ENCODE measurements around the gene UGT8. TPM values are rescaled to one million over a fixed set of nuclear protein-coding genes. Genes with fewer than 3 reads are reported as not detected.
"Not testable (repeated sequence)": the region's sequence is repeated elsewhere in the genome, so short reads cannot be mapped to it uniquely, and the experiment has no call there.

UGT8 gene, protein sequence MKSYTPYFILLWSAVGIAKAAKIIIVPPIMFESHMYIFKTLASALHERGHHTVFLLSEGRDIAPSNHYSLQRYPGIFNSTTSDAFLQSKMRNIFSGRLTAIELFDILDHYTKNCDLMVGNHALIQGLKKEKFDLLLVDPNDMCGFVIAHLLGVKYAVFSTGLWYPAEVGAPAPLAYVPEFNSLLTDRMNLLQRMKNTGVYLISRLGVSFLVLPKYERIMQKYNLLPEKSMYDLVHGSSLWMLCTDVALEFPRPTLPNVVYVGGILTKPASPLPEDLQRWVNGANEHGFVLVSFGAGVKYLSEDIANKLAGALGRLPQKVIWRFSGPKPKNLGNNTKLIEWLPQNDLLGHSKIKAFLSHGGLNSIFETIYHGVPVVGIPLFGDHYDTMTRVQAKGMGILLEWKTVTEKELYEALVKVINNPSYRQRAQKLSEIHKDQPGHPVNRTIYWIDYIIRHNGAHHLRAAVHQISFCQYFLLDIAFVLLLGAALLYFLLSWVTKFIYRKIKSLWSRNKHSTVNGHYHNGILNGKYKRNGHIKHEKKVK
- 0.13 TPM for total RNA-seq
- long read RNA-seq = 0 reads

DNA sequence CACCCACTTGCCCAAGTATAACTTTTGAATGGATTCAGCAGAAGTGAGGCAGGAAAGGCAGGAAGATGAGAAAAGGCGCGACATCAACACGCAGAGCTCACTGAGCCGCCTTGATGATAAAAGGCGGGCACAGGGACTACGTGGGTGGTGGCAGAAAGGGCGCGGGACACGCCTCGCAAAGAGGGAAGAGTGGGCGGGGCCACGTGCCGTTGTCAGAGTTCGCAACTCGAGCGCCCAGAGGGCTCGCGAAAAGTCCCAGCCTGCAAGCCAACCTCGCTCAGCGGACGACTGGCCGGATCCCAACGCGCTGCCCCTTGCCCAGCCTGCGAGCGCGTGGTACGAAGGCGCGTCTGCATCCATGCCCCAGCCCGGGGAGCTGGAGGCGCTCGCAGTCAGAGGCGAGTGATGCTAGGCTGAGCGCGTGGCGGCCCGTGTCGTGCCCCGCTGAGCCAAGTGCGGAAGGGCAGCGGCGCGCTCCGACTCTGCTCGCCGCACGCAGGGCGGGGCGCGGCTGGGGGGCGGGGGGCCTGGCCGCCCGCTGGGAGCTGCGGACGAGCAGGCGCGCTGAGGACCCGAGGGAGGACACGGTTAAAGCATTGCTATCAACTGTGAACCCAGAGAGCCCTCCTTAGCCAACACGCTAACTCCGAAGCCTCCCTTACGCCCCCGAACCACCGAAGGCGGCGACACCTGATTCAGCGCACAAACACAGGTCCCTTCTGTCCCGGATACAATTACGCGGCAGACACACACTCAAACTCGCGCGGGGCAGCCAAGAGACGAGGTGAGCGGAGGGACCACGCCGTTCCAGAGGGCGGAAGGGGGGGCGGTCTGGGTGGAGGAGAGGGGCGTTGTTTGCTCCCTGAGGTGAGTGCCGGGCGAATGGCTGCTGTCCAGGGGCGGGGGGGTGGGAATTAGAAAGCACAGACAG, at the start of gene UGT8:
Gene UGT8 (plus strand): TSS at position 617 of the 931 bp plus-strand sequence. CDS start 24,074 bp downstream, outside the sequence.
- DNase-seq (ENCODE audit: low spot score) = no peak

DNA sequence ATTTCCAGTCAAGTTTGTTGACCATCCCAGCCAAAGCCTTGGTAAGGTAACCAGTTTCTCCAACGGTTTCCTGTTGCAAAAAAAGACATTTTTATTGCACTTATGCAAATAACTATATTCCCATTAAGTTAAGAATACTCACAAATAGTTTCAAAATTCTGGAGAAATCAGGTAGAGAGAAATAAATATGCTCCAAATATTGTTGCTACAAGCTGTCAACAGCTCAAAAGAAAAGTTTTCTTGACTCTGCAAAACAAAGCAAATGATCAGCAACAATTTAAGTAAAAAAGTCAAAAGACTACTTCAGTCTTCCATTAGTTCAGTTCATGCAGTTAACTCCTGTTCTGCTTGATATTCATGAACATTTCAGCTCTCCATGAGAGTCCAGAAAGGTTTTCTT, 49.0 kb upstream of the UGT8 start:
- DNase-seq (ENCODE audit: low spot score) = no peak

DNA sequence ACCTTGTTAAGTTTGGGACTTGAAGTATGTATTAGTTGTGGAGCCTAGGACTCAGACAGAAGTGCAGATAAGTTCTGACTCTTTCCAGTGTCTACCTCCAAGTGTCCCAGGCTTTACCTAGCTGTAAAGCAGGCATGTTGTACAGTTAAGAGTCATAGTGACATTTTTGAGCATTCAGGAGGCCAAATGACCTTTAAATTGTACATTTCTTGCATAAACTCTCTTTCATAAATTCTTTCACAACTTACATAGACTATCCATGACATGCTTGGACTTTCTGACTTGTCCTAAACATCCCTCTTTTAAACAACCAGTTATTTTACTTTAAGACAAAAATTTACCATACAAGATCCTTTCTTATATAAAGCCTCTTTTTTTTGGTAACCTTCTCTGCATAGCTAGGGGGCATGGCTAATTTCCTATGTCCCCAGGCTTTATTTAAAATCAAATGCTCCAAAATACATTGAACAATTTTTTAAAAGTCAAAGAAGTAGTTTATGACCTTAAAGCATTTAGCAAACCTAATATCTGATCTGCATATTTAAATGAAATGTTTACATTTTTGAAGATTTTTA, 40.1 kb upstream of the UGT8 start:
- DNase-seq (ENCODE audit: low spot score) = no peak

DNA sequence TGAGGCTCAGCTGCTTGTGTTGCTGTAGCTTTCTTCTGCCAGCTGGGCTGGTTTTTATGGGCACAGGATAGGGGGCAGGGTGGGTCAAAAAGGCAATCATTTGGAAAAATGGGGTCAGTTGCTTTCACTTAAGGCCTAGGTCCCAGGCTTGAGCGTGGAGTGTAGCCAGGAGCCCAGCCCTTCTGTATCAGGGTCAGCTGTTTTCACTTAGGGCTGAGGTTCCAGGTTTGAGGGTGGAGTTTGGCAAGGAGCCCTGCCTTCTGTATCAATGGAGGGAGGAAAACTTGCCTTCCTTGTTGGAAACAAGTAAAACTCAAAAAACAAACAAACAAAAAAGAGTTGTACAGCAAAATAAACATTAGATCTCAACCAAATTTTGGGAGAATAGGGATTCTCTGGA, 37.0 kb upstream of the UGT8 start:
- DNase-seq (ENCODE audit: low spot score) = no peak

DNA sequence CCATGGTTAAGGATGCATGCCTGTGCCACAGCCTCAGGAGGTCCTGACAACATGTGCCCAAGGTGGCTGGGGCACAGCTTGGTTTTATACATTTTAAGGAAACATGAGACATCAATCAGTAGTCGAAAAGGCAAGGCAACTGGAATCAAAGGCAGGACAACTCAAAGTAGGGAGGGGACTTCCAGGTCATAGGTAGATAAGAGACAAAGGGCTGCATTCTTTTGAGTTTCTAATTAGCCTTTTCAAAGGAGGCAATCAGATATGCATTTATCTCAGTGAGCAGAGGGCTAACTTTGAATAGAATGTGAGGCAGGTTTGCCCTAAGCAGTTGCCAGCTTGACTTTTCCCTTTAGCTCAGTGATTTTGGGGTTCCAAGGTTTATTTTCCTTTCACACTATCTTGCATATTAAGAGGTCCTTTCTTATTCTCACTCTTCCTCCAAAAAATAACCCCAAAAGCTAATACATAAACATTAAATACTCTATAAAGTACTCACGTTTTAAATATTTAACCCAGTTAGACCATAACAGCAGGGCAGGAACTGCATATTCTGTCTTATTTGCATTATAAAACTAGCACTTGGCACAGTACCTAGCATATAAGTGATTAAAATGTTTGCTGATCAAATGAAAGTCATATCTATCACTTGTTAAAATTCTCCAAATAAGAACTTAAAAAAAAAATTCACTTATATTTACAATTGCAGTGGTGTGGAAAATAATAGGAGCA, 36.3 kb upstream of the UGT8 start:
- DNase-seq (ENCODE audit: low spot score) = no peak

DNA sequence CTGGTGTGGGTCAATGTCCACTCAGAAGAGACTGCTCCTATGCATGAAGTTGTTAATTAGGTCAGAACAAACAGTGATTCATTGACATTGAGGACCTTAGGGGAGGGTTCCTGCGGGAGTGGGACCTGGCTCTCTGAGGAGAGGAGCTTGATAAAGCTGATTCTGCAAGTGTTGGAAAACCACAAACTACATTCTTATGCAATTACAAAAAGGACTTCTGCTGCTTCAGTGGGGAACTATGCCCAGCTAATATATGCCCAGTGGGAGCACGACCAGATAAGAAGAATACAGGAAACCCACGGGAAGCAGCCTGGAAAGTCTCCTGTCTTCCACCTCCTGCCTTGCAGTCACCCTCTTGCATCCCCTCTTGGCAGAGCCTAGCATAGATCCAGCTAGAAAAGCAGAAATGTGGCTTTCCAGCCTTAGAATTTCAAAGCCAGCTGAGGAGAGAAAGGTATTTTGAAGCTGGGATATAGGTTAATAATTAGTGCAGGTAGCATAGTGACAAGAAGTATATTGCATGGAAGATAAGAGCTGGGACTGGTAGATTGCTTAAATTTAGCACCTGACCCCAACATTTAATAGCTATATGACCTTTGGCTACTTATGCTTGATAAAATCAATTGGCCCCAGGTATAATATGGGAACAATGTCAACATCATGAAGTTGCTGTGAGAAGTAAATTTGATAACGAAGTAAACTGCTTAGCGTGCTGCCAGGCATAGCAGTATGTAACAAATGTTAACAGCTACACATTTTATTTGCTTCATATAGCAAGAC, 34.9 kb upstream of the UGT8 start:
- no peak for DNase-seq (ENCODE audit: low spot score)

DNA sequence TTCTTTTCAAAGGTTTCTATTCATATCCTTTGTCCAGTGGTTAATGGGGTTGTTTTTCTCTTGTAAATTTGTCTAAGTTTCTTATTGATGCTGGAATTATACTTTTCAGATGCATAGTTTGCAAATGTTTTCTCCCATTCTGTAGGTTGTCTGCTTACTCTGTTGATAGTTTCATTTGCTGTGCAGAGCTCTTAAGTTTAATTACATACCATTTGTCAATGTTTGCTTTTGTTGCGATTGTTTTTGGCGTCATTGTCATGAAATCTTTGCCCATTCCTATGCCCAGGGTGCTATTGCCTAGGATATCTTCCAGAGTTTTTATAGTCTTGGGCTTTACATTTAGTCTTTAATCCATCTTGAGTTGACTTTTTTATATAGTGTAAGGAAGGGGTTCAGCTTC, 21.2 kb upstream of the UGT8 start:
- DNase-seq (ENCODE audit: low spot score) = no peak

DNA sequence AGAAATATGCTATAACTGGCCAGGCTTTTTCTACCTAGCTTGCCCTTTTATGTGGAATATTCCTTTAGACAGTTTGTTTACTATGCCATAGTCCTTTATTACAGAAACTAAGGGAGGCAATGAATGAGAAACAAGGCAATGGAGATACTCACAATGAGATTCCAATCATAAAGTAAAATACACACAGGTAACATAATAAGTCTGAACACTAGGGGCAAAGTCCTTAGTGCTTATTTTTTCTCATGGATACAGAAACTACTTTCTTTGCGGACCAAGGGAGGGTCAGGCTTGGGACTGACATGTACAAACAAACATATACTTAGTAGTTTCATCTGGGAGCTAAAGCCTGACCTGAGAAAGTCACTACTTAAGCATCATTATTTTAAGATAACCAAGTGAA, 16.0 kb upstream of the UGT8 start:
- no peak for DNase-seq (ENCODE audit: low spot score)

DNA sequence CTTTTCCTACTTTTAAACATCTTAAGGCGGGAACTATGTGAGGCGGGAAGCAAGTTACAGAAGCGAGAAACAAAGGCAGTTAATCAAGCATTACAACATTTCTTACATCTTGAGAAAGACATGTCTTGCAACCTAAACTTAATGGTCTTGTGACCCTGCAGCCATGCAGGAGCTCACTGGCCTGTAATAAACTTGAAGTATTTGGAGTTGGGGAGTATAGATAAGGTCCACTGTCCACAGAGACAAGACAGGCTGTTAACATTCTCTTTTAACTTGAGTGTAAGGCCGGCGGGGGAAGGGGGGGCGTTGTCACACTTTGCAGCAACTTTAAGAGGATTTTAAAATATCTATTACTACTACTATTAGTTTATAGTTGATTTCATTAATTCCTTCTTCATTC, 10.3 kb upstream of the UGT8 start:
- DNase-seq (ENCODE audit: low spot score) = no peak

DNA sequence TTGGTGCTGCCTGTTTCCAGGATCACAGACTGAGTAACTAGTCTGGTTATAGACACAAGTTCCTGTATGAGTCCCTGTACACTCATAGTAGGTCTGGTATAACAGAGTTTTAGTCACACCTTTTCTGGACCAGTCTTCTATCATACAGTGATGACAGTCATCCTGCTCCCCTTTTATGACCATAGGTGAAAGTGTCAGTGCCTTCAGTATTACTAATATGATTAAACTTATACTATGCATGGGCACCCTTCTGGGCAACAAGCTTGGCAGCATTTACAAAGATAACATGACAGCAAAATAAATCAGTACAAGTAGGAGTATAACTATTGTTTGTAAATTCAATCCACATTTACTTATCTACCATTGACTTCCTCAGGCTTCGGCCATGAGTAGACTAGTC, 8.2 kb upstream of the UGT8 start:
- not testable (repeated sequence) for DNase-seq (ENCODE audit: low spot score)

DNA sequence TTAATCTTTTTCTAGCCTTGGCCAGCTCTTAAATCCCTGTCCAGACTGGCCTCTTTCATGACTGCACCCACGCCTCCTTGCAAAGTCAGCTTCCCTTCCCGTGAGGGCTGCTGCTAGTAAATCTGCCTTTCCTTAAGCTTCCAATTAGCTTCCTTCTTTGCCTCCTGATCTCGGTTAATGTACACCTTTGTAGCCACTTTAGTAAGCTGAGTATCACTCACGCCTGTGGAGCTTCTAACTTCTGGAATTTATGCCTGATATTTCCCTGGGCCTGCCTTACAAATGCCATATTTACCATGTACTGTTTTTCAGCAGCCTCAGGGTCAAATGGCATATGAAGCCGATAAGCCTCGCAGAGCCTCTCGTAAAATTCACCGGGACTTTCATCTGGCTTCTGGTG, 5.1 kb upstream of the UGT8 start:
- no peak for DNase-seq (ENCODE audit: low spot score)

DNA sequence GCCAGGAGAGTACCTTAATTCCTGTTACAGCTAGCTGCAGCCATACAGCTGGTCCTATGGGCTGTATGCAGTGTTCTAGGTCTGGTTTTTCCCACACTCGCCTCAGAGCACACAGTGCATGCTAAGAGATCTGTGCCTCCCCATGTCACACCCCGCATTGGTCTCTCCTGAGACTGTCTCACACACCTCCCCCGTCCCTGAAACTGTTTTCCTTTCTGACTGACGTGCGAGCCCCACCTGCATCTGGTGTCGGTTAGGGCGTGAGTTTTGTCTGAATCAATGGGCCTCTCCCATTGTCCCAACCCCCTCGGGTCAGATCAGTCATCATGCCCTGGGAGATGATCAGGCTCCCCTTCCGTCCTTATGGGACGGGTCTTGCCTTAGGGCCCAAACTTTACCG, 3.4 kb upstream of the UGT8 start:
- DNase-seq (ENCODE audit: low spot score) = no peak

DNA sequence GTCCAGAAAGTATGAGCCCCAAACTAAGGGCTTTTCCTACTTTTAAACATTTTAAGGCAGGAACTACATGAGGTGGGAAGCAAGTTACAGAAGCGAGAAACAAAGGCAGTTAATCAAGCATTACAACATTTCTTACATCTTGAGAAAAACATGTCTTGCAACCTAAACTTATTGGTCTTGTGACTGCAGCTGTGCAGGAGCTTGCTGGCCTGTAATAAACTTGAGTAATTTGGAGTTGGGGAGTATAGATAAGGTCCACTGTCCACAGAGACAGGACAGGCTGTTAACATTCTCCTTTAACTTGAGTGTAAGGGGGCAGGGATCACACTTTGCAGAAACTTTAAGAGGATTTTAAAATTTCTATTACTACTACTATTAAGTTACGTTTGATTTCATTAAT, 2.7 kb upstream of the UGT8 start:
- DNase-seq (ENCODE audit: low spot score) = no peak

DNA sequence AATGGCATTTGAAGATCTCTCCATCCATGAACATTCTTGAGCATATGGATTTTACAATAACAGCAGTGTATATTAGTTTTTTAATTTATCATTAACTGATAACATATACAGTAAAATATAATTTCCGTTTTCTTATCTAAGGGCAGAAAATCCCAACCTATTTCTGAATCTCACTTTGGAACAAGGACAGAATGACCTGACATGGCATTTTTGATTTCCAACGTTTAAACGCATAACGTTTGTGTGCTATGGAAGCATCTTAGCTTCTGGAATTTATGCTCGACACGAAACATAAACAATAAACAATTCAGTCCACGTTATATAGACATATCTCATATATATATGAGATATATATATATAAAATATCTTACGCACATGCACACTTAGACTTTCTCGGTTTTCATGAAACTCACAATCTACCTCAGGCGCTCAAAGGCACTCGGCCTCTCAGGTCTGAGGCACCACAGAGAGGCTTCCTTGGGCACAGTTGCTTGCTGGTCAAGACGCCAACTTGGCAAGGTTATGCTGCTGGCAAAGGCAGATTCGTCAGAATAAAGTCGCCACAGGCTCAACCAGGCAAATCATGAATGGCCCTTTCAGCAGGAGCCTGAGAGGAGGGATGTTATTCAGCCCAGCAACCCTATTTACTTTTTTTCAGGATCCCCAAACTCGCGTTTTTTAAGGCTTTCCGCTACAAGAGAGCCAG, 1.0 kb upstream of the UGT8 start:
- DNase-seq (ENCODE audit: low spot score) = no peak

DNA sequence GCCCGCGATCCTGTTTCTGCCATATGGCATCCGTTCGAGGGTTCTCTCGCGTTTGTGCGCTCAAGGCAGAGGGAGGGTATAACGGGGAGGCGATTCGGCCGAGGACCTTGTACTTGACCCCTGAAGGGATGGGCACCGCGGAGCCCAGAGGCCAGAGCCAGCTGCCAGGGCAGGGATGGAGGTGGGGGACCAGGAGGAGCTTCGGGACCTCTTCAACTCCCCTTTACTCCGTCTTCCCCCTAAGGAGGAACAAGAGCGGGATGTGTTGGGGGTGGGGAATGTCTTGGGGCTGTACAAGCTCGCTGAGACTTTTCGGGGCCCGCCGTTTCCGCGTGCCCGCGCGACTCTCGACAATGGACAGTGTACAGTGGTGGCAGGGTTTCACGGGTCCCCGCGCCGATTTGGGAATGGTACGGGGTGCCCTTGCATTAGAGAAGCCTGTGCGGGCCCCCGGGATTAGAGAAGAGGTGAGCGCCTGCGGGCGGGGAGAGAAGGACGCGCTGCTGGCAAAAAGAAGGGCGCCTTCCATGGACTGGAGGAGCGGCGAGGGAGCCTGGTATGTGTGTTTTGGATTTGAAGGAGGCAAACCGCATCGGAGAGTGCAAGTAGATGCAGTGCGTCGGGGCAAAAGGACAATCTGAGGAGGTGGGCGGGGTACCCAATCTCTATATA, 760 bp downstream of the UGT8 start:
- no peak for DNase-seq (ENCODE audit: low spot score)

DNA sequence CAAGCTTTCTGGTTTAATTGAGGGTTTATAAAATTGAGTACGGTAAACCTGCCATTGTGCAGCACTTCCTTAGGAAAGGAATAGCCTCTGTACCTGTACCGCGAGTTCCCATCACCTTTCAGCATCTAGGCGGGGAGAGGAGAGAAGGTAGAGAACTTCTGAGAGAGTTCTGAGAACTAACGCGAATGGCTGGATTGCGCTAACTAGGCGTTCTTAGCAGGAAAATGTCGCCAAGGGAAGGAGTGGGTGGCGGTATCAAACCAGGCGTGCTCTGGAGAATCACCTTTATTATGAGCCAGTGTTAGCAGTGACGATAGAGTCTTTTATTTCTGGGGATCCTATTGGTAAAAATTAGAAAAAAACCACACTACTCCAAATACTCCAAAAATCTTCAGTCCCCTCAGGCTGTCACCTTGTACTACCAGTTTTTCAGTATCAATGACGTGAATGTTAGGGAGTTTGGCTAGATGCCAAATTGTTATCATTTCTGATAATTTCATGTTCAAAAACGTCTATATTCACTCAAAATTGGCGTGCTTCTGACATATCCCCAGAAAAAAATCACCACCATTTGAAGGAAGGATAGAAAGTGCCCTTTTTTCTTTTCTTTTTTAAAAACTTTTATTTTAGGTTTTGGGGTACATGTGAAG, 1.4 kb downstream of the UGT8 start:
- no peak for DNase-seq (ENCODE audit: low spot score)

DNA sequence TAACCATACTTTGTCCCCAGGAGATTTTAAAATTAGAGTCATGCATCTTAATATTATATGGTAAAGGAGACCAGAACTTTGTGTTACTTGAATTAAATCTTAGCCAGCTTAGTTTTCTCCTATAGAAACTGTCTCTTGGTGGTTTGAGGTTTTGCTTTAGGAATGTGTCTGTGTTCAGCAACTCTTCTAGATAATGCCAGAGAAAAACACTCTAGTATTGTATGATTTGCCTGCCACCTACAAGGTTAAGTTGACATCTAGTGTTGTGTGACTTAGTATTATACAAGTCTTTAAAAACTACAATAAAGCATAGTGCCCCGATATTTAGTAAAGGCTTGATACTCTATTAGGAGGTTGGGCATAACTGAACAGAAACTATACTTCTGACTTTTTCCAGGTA, 2.1 kb downstream of the UGT8 start:
- no peak for DNase-seq (ENCODE audit: low spot score)

DNA sequence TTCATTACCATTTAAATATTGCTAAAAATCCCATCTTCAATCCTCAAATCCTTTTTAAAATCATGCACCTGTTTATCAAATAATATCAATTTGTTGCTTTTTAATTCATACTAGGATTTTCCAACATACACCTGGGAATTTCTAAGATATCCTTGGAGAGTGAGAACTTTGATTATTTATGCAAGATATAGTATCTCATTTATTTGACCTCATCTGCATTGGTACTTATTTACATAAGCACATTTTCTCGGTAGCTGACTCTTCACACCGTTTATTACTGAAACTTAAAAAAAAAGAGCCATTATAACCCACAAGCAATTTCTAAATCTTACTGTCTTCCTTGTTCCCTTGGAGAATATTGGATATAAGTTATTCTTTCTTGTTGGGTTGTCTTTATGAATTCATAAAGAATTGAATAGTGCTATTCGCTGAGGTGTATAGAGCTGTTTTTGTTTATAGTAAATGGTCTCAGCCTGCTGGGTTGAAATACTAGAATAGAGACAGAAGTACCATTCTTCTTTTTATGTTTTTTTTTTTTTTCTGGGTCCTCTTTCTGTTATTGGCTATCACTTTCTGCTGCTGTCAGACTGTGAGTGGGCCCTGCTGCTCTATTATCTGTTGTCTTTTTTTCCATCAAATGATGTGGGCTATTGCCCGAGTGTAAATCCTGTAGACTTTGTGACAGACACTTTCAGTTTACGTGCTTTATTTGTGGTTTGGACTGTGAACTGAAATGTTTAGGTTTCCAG, 2.9 kb downstream of the UGT8 start:
- DNase-seq (ENCODE audit: low spot score) = no peak

Data from mesenteric fat pad (tissue), 1 donor.